Naive thymus-derived CD4-positive, alpha-beta T cell (primary cell): ENCODE measurements around the gene RNF151. TPM values are rescaled to one million over a fixed set of nuclear protein-coding genes. Genes with fewer than 3 reads are reported as not detected.
A peak's percentile ranks its signal among the peaks of the same experiment; 100 is the strongest.

Source experiments
- ATAC-seq: fragments of 150-1000 bp; cut with Tn5 transposase; 2 replicates; pipeline ENCODE4 v1.10.0; 2021; ENCODE audit warnings: mild to moderate bottlenecking, moderate library complexity
- CTCF ChIA-PET: fragments of 350-600 bp; sonication (Branson Sonifier 250); formaldehyde crosslinking; loops from one replicate; lab custom pipeline; 2021; ENCODE audit warnings: antibody characterized with exemption; lab: Charles Lee
- POLR2A ChIA-PET: fragments of 350-600 bp; sonication (Branson Sonifier 250); formaldehyde crosslinking; loops from one replicate; lab custom pipeline; 2021; ENCODE audit warnings: antibody characterized with exemption, inconsistent platforms; lab: Charles Lee
- DNase-seq, 9 donors: peaks; one replicate each; pipeline versions ENCODE4 v3.0.0 to v3.0.0-alpha.2; 2020 to 2022; ENCODE audit warnings: mixed read lengths in 1 of 9
- H3K27ac ChIP-seq: one replicate; pipeline ENCODE4 v1.7.0; 2013; ENCODE audit warnings: mild to moderate bottlenecking, low read depth, low read length, moderate library complexity
- H3K27me3 ChIP-seq, 2 donors: one replicate each; pipeline ENCODE4 v1.7.0; 2013; ENCODE audit warnings: low read length in 2 of 2, mild to moderate bottlenecking in 2 of 2, moderate library complexity in 2 of 2; ENCODE audit not compliant: control insufficient read depth in 2 of 2, insufficient read depth in 2 of 2
- H3K36me3 ChIP-seq, 3 experiments: 1 replicate in 2 of 3; 2 replicates in 1 of 3; pipeline ENCODE4 v1.7.0; 2013; ENCODE audit warnings: low read length in 3 of 3, mild to moderate bottlenecking in 3 of 3, moderate library complexity in 1 of 3; ENCODE audit not compliant: insufficient read depth in 3 of 3, control insufficient read depth in 2 of 3
- H3K4me1 ChIP-seq, 2 donors: one replicate each; pipeline ENCODE4 v1.7.0; 2013; ENCODE audit warnings: low read length in 2 of 2, mild to moderate bottlenecking in 2 of 2, moderate library complexity in 1 of 2; ENCODE audit not compliant: control insufficient read depth in 2 of 2, insufficient read depth in 2 of 2
- H3K4me3 ChIP-seq: 2 replicates; pipeline ENCODE4 v1.7.0; 2013; ENCODE audit warnings: mild to moderate bottlenecking, low read length
- H3K9me3 ChIP-seq, 3 experiments: 1 replicate in 2 of 3; 2 replicates in 1 of 3; pipeline ENCODE4 v1.7.0; 2013; ENCODE audit warnings: low read length in 3 of 3; ENCODE audit not compliant: control insufficient read depth in 2 of 3
- H3K27ac Mint-ChIP-seq, 9 donors: one replicate each; pipeline ENCODE4 v1.8.0; 2020 to 2022; ENCODE audit warnings: mixed read lengths in 9 of 9, mild to moderate bottlenecking in 8 of 9, moderate library complexity in 5 of 9, inconsistent platforms in 2 of 9
- H3K27me3 Mint-ChIP-seq, 5 donors: one replicate each; pipeline ENCODE4 v1.8.0; 2021 to 2022; ENCODE audit warnings: mixed read lengths in 5 of 5, mild to moderate bottlenecking in 1 of 5
- H3K36me3 Mint-ChIP-seq, 5 donors: one replicate each; pipeline ENCODE4 v1.8.0; 2020 to 2022; ENCODE audit warnings: mixed read lengths in 5 of 5, mild to moderate bottlenecking in 3 of 5, inconsistent platforms in 1 of 5
- H3K4me1 Mint-ChIP-seq, 7 donors: one replicate each; pipeline ENCODE4 v1.8.0; 2020 to 2022; ENCODE audit warnings: mixed read lengths in 7 of 7, mild to moderate bottlenecking in 3 of 7, inconsistent platforms in 1 of 7
- H3K4me3 Mint-ChIP-seq, 10 donors: one replicate each; pipeline ENCODE4 v1.8.0; 2020 to 2022; ENCODE audit warnings: mild to moderate bottlenecking in 10 of 10, mixed read lengths in 10 of 10, moderate library complexity in 6 of 10, inconsistent platforms in 2 of 10
- H3K9me3 Mint-ChIP-seq, 11 donors: one replicate each; pipeline ENCODE4 v1.8.0; 2020 to 2022; ENCODE audit warnings: mixed read lengths in 11 of 11, mild to moderate bottlenecking in 4 of 11, inconsistent platforms in 1 of 11, moderate library complexity in 1 of 11
- intact Hi-C, 2 donors: fragments of 100-400 bp; cut with micrococcal nuclease; formaldehyde crosslinking; loops; one replicate each; pipeline ENCODE4 v1.15.1; 2023
- polyA plus RNA-seq, 2 donors: library from polyadenylated mRNA; unstranded; fragments of 300-500 nt; fragmentation: Illumina TruSeq; gene quantifications; one replicate each; pipeline ENCODE4 v1.2.3, GENCODE V29; 2021
- total RNA-seq, 6 experiments: library from RNA in 5 of 6; stranded (reverse) in 5 of 6; gene quantifications; 1 replicate in 5 of 6; 2 replicates in 1 of 6; pipeline ENCODE4 v1.2.3 and lab custom pipeline; 2021 to 2026

The RNF151 gene
- total and polyA plus RNA-seq, 7 experiments from 2014 or later: 0.51 TPM; not detected in 6

DNA sequence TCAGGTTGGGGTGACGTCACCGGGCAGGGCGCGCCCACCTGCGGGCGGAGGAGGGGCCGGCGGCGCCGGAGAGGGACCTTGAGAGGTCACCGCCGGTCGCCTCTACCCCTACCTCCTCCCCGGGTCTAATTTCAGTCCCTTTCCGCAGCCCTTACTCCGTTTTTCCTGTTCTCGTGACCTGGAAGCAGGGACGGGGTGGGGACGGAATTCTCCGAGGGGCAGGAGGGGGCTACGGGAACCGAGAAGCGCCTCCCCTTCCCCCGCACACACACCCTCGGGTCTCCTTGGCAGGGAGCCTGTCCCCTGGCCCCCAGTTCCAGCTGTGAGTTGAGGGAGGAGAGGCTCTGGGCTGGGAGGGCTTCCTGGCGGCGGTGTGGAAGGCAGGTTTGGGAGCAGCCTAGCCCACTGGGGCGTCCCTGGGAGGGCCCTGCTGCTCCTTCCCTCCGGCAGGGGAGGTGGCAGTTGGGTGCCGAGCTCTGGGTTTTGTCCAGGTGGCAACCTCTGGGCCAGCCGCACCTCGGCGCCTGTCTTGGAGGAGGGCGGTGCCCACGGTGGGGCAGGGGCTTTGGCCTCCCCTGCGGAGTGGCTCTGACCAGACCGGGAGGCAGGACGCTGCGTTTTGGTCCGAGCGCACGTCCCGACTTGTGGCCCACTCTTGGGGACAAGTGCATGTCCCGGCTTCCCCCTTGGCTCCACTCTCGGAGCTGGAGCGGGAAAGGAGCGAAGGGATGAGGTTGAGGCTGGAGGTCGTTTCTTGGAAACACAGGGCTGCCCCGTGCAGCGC lies 23.9 kb downstream of the RNF151 start:
- Mint-ChIP-seq H3K9me3 (no peaks in the 10 kb centered on the region), H3K4me3 (peak overlapping the region; percentile 68 to 83 (median 77)), H3K27me3 (peaks cover 8 to 17% (median 12%) of the 10 kb centered on the region in 5 donors), H3K27ac (peak overlapping the region in 4 of 9 donors; percentile 62 to 82 (median 68)), H3K36me3 (peaks cover 0 to 8% (median 4%) of the 10 kb centered on the region in 5 donors), H3K4me1 (peaks cover 5 to 33% (median 22%) of the 10 kb centered on the region in 7 donors)
- H3K4me3 ChIP-seq: peak overlapping the region; percentile 22
- ATAC-seq (no peak), DNase-seq (peak in 1 of 9 donors; percentile 73)
- no peak overlapping the region for H3K27ac ChIP-seq
- POLR2A ChIA-PET: interaction anchor here (0.6 to 3.7 kb wide), 12 partner anchors 9 to 1242 kb away, joined by 3 to 39 read pairs (median 4); partner anchors contain the start of genes KCTD5, NDUFB10, NOXO1 and PGP
- H3K36me3 ChIP-seq: peaks cover 0 to 14% (median 0%) of the 10 kb centered on the region in 3 experiments
- H3K9me3 ChIP-seq: no peaks in the 10 kb centered on the region
- H3K4me1 ChIP-seq: peaks cover 15 to 16% of the 10 kb centered on the region in 2 donors
- CTCF ChIA-PET: no interaction called here
- intact Hi-C loops: loop anchor here (2.0 to 10.0 kb wide), 2 partner anchors 26 to 234 kb away; partner anchors contain the start of genes E4F1 (in 1 of the 2) and RPS2 (in 1 of the 2)
- H3K27me3 ChIP-seq: peaks cover 0 to 3% of the 10 kb centered on the region in 2 donors

DNA sequence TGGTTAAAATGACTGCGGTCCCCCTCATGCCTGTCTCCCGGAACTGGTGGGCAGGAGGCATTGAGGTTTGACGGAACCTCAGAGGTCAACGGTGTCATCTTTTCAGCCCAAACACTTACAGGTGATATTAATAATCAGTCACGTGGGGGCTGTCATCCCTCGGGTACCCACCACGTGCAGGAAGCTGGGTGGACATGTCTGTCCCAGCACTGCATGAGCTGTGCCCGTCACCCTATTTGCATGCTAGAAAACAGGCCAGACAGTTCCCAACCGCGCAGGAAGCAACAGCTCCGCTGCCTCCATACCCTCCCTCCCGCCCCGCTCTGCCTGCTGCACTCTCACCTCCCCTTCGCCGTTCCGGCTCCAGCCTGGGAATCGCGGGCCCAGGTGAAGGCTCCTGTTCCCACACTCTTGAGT lies 24.5 kb downstream of the RNF151 start:
- peaks cover 8 to 17% (median 12%) of the 10 kb centered on the region in 5 donors for H3K27me3 Mint-ChIP-seq
- ATAC-seq (peak; percentile 16), DNase-seq (peak in 4 of 9 donors; percentile 36 to 55 (median 42))
- H3K9me3 Mint-ChIP-seq: no peaks in the 10 kb centered on the region
- peak overlapping the region in 6 of 9 donors; percentile 59 to 82 (median 68) for H3K27ac Mint-ChIP-seq
- POLR2A ChIA-PET: interaction anchor here (0.6 to 3.7 kb wide), 14 partner anchors 9 to 1242 kb away, joined by 3 to 39 read pairs (median 4); partner anchors contain the start of genes KCTD5, NDUFB10, NOXO1 and PGP
- H3K4me1 Mint-ChIP-seq: peaks cover 5 to 33% (median 22%) of the 10 kb centered on the region in 7 donors
- Histone ChIP-seq H3K27ac (no peak overlapping the region), H3K9me3 (no peaks in the 10 kb centered on the region), H3K36me3 (peaks cover 0 to 8% (median 0%) of the 10 kb centered on the region in 3 experiments), H3K4me1 (peaks cover 15 to 16% of the 10 kb centered on the region in 2 donors), H3K27me3 (peaks cover 0 to 3% of the 10 kb centered on the region in 2 donors), H3K4me3 (peak overlapping the region; percentile 39)
- CTCF ChIA-PET: no interaction called here
- H3K36me3 Mint-ChIP-seq: peaks cover 0 to 8% (median 4%) of the 10 kb centered on the region in 5 donors
- intact Hi-C loops: loop anchor here (2.0 to 10.0 kb wide), 2 partner anchors 26 to 234 kb away; partner anchors contain the start of genes E4F1 (in 1 of the 2) and RPS2 (in 1 of the 2)
- H3K4me3 Mint-ChIP-seq: peak overlapping the region; percentile 68 to 83 (median 77)

DNA sequence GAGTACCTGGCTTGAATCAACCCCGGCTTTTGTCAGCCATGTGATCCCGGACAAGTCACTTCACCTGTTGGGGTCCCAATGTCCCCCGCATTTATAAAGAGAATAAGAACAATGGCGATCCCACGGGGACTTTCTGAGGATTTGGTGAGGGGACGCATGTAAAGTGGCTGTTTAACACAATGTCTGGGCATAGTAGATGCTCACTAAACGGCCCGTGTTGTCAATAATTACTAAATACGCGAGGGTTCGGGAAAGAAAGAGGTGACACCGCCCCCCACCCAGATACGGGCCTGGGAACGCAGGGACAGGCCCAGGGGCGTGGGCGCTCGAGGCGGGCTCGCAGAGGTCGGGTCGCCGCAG lies 24.9 kb downstream of the RNF151 start:
- H3K27me3 ChIP-seq: peaks cover 0 to 3% of the 10 kb centered on the region in 2 donors
- Mint-ChIP-seq H3K4me1 (peaks cover 5 to 33% (median 22%) of the 10 kb centered on the region in 7 donors), H3K36me3 (peaks cover 0 to 5% (median 2%) of the 10 kb centered on the region in 5 donors), H3K27ac (peak overlapping the region in 6 of 9 donors; percentile 62 to 82 (median 72)), H3K27me3 (peaks cover 8 to 14% (median 12%) of the 10 kb centered on the region in 5 donors), H3K4me3 (peak overlapping the region; percentile 68 to 83 (median 77)), H3K9me3 (no peaks in the 10 kb centered on the region)
- POLR2A ChIA-PET: interaction anchor here (1.0 to 3.7 kb wide), 11 partner anchors 9 to 691 kb away, joined by 3 to 39 read pairs (median 4); partner anchors contain the start of genes KCTD5, NDUFB10, NOXO1 and RNF151
- H3K36me3 ChIP-seq: peaks cover 0 to 4% (median 0%) of the 10 kb centered on the region in 3 experiments
- H3K27ac ChIP-seq: peak overlapping the region; percentile 54
- peak overlapping the region; percentile 39 for H3K4me3 ChIP-seq
- no peaks in the 10 kb centered on the region for H3K9me3 ChIP-seq
- CTCF ChIA-PET: no interaction called here
- DNase-seq (no peak), ATAC-seq (no peak)
- intact Hi-C loops: loop anchor here (2.0 to 10.0 kb wide), 2 partner anchors 27 to 233 kb away; partner anchors contain the start of genes E4F1 (in 1 of the 2) and RPS2 (in 1 of the 2)
- H3K4me1 ChIP-seq: peaks cover 15 to 16% of the 10 kb centered on the region in 2 donors

DNA sequence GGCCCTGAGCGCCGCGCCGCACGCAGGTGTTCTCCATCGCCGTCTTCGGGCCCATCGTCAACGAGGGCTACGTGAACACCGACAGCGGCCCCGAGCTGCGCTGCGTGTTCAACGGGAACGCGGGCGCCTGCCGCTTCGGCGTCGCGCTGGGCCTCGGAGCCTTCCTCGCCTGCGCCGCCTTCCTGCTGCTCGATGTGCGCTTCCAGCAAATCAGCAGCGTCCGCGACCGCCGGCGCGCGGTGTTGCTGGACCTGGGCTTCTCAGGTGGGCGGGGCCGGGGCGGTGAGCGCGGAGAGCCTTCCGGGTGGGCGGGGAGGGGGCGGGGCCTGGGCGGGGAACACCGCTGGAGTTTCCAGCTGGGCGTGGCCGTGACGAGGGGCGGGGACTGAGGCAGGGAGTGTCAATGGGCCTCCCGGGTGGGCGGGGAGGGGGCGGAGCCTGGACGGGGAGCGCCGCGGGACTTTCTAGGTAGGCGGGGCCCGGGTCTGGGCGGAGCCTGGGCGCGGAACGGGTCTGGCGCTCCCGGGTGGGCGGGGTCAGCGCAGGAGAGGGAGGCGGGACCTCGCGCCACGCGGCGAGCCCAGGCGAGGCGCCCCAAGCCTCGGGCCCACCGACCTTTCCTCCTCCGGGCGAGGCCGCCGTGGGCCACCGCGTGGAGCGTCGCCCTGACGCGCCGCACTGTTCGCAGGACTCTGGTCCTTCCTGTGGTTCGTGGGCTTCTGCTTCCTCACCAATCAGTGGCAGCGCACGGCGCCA lies 25.5 kb downstream of the RNF151 start:
- H3K9me3 Mint-ChIP-seq: no peaks in the 10 kb centered on the region
- H3K27ac Mint-ChIP-seq: peak overlapping the region in 7 of 9 donors; percentile 22 to 82 (median 62)
- peaks cover 8 to 14% (median 10%) of the 10 kb centered on the region in 5 donors for H3K27me3 Mint-ChIP-seq
- H3K36me3 ChIP-seq: peaks cover 0 to 6% (median 0%) of the 10 kb centered on the region in 3 experiments
- H3K9me3 ChIP-seq: no peaks in the 10 kb centered on the region
- peaks cover 15 to 16% of the 10 kb centered on the region in 2 donors for H3K4me1 ChIP-seq
- ATAC-seq: peak; percentile 95
- peak; percentile 85 to 98 (median 92) for DNase-seq
- peaks cover 0 to 3% of the 10 kb centered on the region in 2 donors for H3K27me3 ChIP-seq
- peak overlapping the region; percentile 39 for H3K4me3 ChIP-seq
- CTCF ChIA-PET: interaction anchor here (1.0 kb wide), 1 partner anchor 163 kb away, joined by 3 read pairs; the partner anchor contains the start of gene TRAF7
- peak overlapping the region; percentile 54 for H3K27ac ChIP-seq
- POLR2A ChIA-PET: interaction anchor here (0.7 to 3.7 kb wide), 10 partner anchors 8 to 164 kb away, joined by 3 to 39 read pairs (median 5); partner anchors contain the start of genes GFER, NDUFB10, NOXO1 and RNF151
- H3K36me3 Mint-ChIP-seq: peaks cover 0 to 5% (median under 1%) of the 10 kb centered on the region in 5 donors
- H3K4me3 Mint-ChIP-seq: peak overlapping the region in 9 of 10 donors; percentile 45 to 82 (median 75)
- intact Hi-C loops: loop anchor here (1.0 to 10.0 kb wide), 8 partner anchors 8 to 233 kb away; partner anchors contain the start of genes GFER (in 2 of the 2), MSRB1 (in 2 of the 2), ZNF598 (in 2 of the 2) and E4F1 (in 1 of the 2)
- peaks cover 5 to 33% (median 22%) of the 10 kb centered on the region in 7 donors for H3K4me1 Mint-ChIP-seq

DNA sequence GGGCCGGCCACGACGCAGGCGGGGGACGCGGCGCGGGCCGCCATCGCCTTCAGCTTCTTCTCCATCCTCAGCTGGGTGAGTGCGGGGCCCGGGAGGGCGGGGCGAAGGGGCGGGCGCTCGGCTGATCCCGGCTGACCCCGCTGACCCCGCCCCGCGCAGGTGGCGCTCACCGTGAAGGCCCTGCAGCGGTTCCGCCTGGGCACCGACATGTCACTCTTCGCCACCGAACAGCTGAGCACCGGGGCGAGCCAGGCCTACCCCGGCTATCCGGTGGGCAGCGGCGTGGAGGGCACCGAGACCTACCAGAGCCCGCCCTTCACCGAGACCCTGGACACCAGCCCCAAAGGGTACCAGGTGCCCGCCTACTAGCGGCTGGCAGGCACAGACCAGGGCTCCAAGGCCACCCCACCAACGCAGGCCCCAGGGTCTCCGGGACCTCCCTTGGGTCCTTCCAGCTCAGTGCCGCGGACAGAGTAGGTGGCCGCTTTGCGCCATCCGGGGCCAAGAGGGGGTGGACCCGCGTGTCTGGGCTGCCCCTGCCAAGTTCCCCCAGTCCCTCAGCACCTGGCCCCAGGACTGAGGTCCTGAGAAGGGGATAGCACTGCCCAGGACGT lies 26.2 kb downstream of the RNF151 start:
- H3K9me3 Mint-ChIP-seq: no peaks in the 10 kb centered on the region
- peak overlapping the region; percentile 33 for H3K27ac ChIP-seq
- intact Hi-C loops: loop anchor here (1.0 to 10.0 kb wide), 7 partner anchors 9 to 232 kb away; partner anchors contain the start of genes GFER (in 2 of the 2), MSRB1 (in 2 of the 2), ZNF598 (in 2 of the 2) and E4F1 (in 1 of the 2)

More for the DNA sequence above, 26.2 kb downstream of the RNF151 start:
- Mint-ChIP-seq H3K27me3 (peaks cover 8 to 12% (median 10%) of the 10 kb centered on the region in 5 donors), H3K4me1 (peaks cover 5 to 33% (median 22%) of the 10 kb centered on the region in 7 donors), H3K27ac (peak overlapping the region in 1 of 9 donors; percentile 58), H3K4me3 (no peak overlapping the region), H3K36me3 (peaks cover 0 to 5% (median 4%) of the 10 kb centered on the region in 5 donors)
- peaks cover 0 to 11% (median 0%) of the 10 kb centered on the region in 3 experiments for H3K36me3 ChIP-seq
- H3K27me3 ChIP-seq: peaks cover 0 to 3% of the 10 kb centered on the region in 2 donors
- no peaks in the 10 kb centered on the region for H3K9me3 ChIP-seq
- DNase-seq (no peak), ATAC-seq (no peak)
- ChIA-PET POLR2A (interaction anchor here (0.7 to 3.7 kb wide), 10 partner anchors 9 to 163 kb away, joined by 3 to 39 read pairs (median 7); partner anchors contain the start of genes GFER, NDUFB10, NOXO1 and RNF151), CTCF (interaction anchor here (1.0 kb wide), 1 partner anchor 163 kb away, joined by 3 read pairs; the partner anchor contains the start of gene TRAF7)
- peaks cover 15 to 16% of the 10 kb centered on the region in 2 donors for H3K4me1 ChIP-seq
- no peak overlapping the region for H3K4me3 ChIP-seq
